ENCODE data around the gene PPP1R10.

The PPP1R10 gene

GRCh38 chr6:30645989-30646388 lies 28.9 kb upstream of the PPP1R10 start:
- no peaks in the 10 kb centered on the region for H3K27me3 Mint-ChIP-seq
- no peaks in the 10 kb centered on the region for H3K9me3 Mint-ChIP-seq
- peak overlapping the region in 1 of 2 donors; percentile 82 for H3K4me3 Mint-ChIP-seq
- ATAC-seq (replicated peaks) (no peak), DNase-seq (no peak)
- H3K36me3 Mint-ChIP-seq (ENCODE audit: insufficient read depth): peaks cover 15% of the 10 kb centered on the region
- peaks cover 20 to 22% of the 10 kb centered on the region in 2 donors for H3K4me1 Mint-ChIP-seq (ENCODE audit: low read depth in 2 of 2)
- peak overlapping the region; percentile 69 to 90 for H3K27ac Mint-ChIP-seq

DNA sequence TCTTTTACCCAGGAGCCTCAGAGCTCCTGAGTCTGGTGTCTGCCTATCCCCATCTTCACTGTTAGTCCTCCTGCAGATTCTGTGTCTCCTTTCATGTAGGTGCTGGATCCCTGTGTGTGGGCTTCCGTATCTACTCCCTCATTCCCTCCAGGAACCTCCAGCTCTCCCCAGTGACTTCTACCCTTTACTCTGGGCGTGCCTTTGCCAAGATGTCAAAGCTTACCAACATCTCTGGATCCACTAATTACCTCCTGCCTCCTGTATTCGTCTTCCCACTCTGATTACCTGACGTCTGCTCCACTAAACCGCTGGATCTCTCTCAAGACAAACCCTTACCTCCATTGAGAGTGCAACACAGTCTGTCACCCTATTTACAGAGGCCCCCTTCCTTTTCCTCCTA lies 27.7 kb upstream of the PPP1R10 start:
- H3K4me3 Mint-ChIP-seq: no peak overlapping the region
- H3K4me1 Mint-ChIP-seq (ENCODE audit: low read depth in 2 of 2): peaks cover 21 to 22% of the 10 kb centered on the region in 2 donors
- H3K27ac Mint-ChIP-seq: peak overlapping the region; percentile 24 to 89
- H3K27me3 Mint-ChIP-seq: no peaks in the 10 kb centered on the region
- DNase-seq: no peak
- ATAC-seq (replicated peaks): no peak
- H3K9me3 Mint-ChIP-seq: no peaks in the 10 kb centered on the region
- peaks cover 12% of the 10 kb centered on the region for H3K36me3 Mint-ChIP-seq (ENCODE audit: insufficient read depth)

DNA sequence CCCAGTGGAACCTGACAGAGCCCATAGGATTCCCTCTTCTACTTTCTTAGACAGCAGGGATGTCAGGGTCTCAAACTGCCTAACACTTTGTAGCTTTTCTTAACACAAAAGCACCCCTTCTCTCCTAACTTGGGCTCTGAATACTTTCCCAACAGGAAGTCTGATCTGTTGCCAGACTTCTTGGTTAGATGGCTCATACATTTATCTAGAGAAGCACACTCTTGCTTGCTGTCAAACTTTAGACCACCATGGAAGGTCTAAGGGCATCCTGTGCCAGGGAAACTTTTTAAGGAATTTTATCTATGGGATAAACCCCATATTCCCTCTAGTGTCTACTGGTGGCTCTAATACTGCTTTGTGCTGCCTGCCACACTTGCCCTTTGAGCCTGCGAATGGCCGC lies 26.6 kb upstream of the PPP1R10 start:
- Mint-ChIP-seq H3K9me3 (no peaks in the 10 kb centered on the region), H3K4me1 (ENCODE audit: low read depth in 2 of 2) (peaks cover 21 to 22% of the 10 kb centered on the region in 2 donors), H3K4me3 (no peak overlapping the region), H3K27me3 (no peaks in the 10 kb centered on the region), H3K27ac (peak overlapping the region in 1 of 2 donors; percentile 24), H3K36me3 (ENCODE audit: insufficient read depth) (peaks cover 14% of the 10 kb centered on the region)
- ATAC-seq (replicated peaks) (no peak), DNase-seq (no peak)

DNA sequence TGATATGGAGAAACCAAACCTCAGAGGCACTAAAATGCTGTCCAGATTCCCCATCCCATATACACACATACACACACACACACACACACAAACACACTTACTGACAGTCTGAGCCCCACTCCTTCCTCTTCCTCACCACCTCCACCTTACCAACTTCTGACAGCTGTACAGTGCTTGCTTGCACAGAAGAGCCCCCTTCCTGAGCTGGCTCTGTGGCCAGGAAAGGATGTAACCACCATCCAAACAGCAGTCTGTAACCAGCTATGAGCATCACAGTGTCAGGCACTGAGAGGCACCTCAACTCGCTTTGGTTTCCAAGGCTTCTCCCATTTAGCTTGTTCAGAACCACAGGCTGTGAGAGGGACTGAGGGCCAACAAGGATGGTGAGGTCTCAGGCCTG lies 24.0 kb upstream of the PPP1R10 start:
- no peak for ATAC-seq (replicated peaks)
- Mint-ChIP-seq H3K27ac (no peak overlapping the region), H3K4me3 (no peak overlapping the region), H3K9me3 (no peaks in the 10 kb centered on the region), H3K4me1 (ENCODE audit: low read depth in 2 of 2) (peaks cover 8 to 9% of the 10 kb centered on the region in 2 donors), H3K36me3 (ENCODE audit: insufficient read depth) (peaks cover 17% of the 10 kb centered on the region), H3K27me3 (no peaks in the 10 kb centered on the region)
- DNase-seq: no peak

GRCh38 chr6:30640481-30640880 lies 23.4 kb upstream of the PPP1R10 start:
- Mint-ChIP-seq H3K36me3 (ENCODE audit: insufficient read depth) (peaks cover 17% of the 10 kb centered on the region), H3K9me3 (no peaks in the 10 kb centered on the region), H3K27me3 (no peaks in the 10 kb centered on the region), H3K27ac (no peak overlapping the region), H3K4me3 (no peak overlapping the region), H3K4me1 (ENCODE audit: low read depth in 2 of 2) (peaks cover 4 to 5% of the 10 kb centered on the region in 2 donors)
- no peak for DNase-seq
- ATAC-seq (replicated peaks): no peak

GRCh38 chr6:30635834-30636233 lies 18.8 kb upstream of the PPP1R10 start:
- Mint-ChIP-seq H3K4me3 (no peak overlapping the region), H3K4me1 (ENCODE audit: low read depth in 2 of 2) (peaks cover 0 to 3% of the 10 kb centered on the region in 2 donors), H3K36me3 (ENCODE audit: insufficient read depth) (peaks cover 10% of the 10 kb centered on the region), H3K9me3 (no peaks in the 10 kb centered on the region), H3K27ac (no peak overlapping the region), H3K27me3 (no peaks in the 10 kb centered on the region)
- no peak for DNase-seq
- no peak for ATAC-seq (replicated peaks)

DNA sequence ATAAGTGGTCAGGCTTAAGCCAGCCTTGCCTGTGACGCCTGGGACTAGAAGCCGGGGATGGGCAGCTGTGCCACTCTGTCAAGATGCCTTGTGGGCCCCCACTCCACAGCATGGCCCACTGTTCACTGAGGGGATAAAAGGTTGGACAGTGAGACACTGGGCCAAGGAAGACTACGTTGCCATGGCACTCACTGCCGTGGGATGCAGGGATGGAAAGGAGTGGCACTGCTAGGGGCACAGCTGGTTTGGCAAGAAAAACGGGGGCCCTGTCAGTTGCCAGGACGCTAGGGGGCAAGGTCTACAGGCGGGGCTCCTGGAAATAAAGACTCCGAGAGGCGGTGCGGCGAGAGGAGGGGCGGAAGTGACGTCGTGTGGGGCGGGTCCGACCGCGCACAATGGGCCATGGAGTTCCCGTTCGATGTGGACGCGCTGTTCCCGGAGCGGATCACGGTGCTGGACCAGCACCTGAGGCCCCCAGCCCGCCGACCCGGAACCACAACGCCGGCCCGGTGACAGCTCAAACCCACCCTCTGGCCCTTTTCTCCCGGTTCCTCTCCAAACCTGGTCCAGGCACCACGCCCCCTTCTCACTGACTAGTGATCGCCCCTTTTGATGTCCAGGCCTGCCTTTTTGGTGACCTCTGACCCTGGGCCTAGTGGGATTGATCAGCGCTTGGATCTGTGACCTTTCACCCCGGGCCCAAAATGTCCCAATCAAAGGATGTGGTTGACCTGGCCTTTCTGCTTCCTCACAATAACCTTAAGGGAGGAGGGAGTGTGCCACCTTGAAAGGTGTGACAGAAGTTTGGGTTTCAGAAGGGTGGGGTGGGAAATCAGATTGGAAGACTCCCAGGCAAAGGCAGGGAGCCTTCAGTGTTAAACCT lies 9.7 kb upstream of the PPP1R10 start, which contains the start of gene ATAT1:
ATAT1 (plus strand) TSS at position 391 of the 883 bp plus-strand sequence.
- Mint-ChIP-seq H3K9me3 (no peaks in the 10 kb centered on the region), H3K27me3 (no peaks in the 10 kb centered on the region), H3K4me3 (peak within 1 kb of the TSS; percentile 86 to 92), H3K36me3 (ENCODE audit: insufficient read depth) (peaks cover 58% of the 10 kb centered on the region), H3K27ac (peak within 1 kb of the TSS; percentile 97 to 98), H3K4me1 (ENCODE audit: low read depth in 2 of 2) (peaks cover 18 to 23% of the 10 kb centered on the region in 2 donors)
- DNase-seq (peak; percentile 87 to 88 (median 88)), ATAC-seq (replicated peaks) (peak; percentile 99)

DNA sequence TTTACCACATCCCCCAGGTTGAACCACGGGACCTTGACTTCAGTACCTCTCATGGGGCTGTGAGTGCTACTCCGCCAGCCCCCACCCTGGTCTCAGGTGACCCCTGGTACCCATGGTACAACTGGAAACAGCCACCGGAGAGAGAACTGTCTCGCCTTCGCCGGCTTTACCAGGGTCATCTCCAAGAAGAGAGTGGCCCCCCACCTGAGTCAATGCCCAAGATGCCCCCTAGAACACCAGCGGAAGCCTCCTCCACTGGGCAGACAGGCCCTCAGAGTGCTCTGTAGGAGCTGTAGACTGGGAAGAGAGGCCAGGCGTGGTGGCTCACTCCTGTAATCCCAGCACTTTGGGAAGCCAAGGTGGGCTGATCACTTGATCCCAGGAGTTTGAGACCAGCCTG lies 8.5 kb upstream of the PPP1R10 start:
- Mint-ChIP-seq H3K36me3 (ENCODE audit: insufficient read depth) (peaks cover 64% of the 10 kb centered on the region), H3K27me3 (no peaks in the 10 kb centered on the region), H3K4me1 (ENCODE audit: low read depth in 2 of 2) (peaks cover 18 to 20% of the 10 kb centered on the region in 2 donors), H3K4me3 (peak overlapping the region in 1 of 2 donors; percentile 86), H3K9me3 (no peaks in the 10 kb centered on the region), H3K27ac (peak overlapping the region; percentile 81 to 97)
- ATAC-seq (replicated peaks) (no peak), DNase-seq (no peak)

GRCh38 chr6:30619561-30619960 lies 2.5 kb upstream of the PPP1R10 start:
- Mint-ChIP-seq H3K9me3 (no peaks in the 10 kb centered on the region), H3K4me3 (peak overlapping the region; percentile 18 to 95), H3K27me3 (no peaks in the 10 kb centered on the region)

DNA sequence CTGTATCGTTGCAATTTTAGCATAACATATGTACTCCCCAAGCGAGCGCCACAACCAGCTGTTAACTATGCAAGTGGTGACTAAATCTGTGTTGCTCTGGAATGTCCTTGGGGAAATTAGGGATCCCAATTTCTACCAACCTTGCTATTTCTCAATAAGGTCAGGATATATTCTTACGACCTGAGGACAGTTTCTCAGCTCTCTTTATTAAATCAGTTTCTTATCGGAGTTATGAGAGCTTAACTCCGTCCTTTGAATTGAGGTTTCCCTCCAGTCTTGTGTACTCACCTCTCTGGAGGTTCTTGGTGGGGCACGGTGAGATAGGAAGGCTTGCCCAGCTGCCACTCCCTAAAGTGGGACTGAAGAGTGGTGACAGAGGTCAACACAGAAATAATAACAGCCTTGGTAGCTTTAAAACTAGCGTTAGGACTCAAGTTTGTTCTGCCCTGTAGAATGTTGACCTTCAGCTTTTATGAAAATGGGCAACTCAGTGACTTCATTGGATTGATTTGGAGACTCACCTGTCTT lies 1.3 kb upstream of the PPP1R10 start:
- Mint-ChIP-seq H3K36me3 (ENCODE audit: insufficient read depth) (peaks cover 90% of the 10 kb centered on the region), H3K9me3 (no peaks in the 10 kb centered on the region), H3K27ac (peak overlapping the region; percentile 100), H3K27me3 (no peaks in the 10 kb centered on the region), H3K4me1 (ENCODE audit: low read depth in 2 of 2) (peaks cover 25 to 28% of the 10 kb centered on the region in 2 donors), H3K4me3 (peak overlapping the region; percentile 95 to 97)
- DNase-seq: no peak
- no peak for ATAC-seq (replicated peaks)

More at GRCh38 chr6:30619561-30619960, 2.5 kb upstream of the PPP1R10 start:
- ATAC-seq (replicated peaks): no peak
- no peak for DNase-seq
- H3K36me3 Mint-ChIP-seq (ENCODE audit: insufficient read depth): peaks cover 90% of the 10 kb centered on the region
- peaks cover 14 to 17% of the 10 kb centered on the region in 2 donors for H3K4me1 Mint-ChIP-seq (ENCODE audit: low read depth in 2 of 2)
- peak overlapping the region in 1 of 2 donors; percentile 100 for H3K27ac Mint-ChIP-seq

DNA sequence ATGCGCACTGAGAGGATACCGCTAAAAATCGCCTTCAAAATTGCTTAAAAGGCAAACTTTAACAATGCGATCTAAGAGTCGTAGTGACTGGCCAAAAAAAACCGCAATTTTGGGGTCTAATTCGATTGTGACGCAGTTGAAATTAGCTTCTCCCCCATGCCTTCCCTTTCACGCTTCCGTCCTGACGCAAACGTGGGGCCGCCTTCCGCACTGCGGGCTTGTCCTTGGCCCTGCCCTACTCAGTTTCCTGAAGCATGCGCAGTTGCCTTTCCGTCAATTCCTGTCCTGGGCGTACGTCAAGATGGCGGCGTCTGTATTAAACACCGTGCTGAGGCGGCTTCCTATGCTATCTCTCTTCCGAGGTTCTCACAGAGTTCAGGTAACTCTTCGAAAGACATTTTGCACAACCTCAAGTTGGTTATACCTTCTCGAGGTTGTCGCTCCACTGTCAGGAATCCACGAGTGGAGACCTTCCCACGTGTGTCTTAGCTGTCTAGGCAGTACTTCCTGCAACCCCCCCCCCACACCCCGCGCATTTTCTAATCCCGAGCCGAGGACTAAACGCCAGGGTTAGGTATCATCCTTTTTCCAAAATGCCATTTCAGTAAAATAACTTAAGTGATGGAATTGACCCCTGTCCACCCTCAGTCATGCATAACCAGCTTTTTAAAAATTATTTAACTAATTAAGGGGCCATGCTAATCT lies 674 bp upstream of the PPP1R10 start, which contains the start of gene MRPS18B:
MRPS18B (plus strand) TSS at position 276 of the 705 bp plus-strand sequence; CDS start at position 302, 26 bp downstream.
- H3K4me3 Mint-ChIP-seq: peak within 1 kb of the TSS; percentile 95 to 97
- DNase-seq (peak; percentile 95 to 98 (median 95)), ATAC-seq (replicated peaks) (peak; percentile 74)
- H3K4me1 Mint-ChIP-seq (ENCODE audit: low read depth in 2 of 2): peaks cover 26 to 30% of the 10 kb centered on the region in 2 donors
- no peaks in the 10 kb centered on the region for H3K27me3 Mint-ChIP-seq
- H3K9me3 Mint-ChIP-seq: no peaks in the 10 kb centered on the region
- peak within 1 kb of the TSS; percentile 100 for H3K27ac Mint-ChIP-seq
- peaks cover 86% of the 10 kb centered on the region for H3K36me3 Mint-ChIP-seq (ENCODE audit: insufficient read depth)

GRCh38 chr6:30615958-30616810 lies 859 bp downstream of the PPP1R10 start:
- H3K27ac Mint-ChIP-seq: peak overlapping the region; percentile 100
- H3K4me3 Mint-ChIP-seq: peak overlapping the region; percentile 95 to 97
- peaks cover 72% of the 10 kb centered on the region for H3K36me3 Mint-ChIP-seq (ENCODE audit: insufficient read depth)
- H3K27me3 Mint-ChIP-seq: no peaks in the 10 kb centered on the region
- H3K4me1 Mint-ChIP-seq (ENCODE audit: low read depth in 2 of 2): peaks cover 36 to 41% of the 10 kb centered on the region in 2 donors
- no peaks in the 10 kb centered on the region for H3K9me3 Mint-ChIP-seq
- ATAC-seq (replicated peaks): peak; percentile 3
- peak; percentile 41 to 50 (median 45) for DNase-seq
